CD4-positive, alpha-beta T cell treated with Interleukin-17A for 1 hour (primary cell): ENCODE data around the gene GNB5.

Source experiments
- DNase-seq: peaks from one replicate; pipeline ENCODE4 v3.0.0-alpha.2; 2020

Gene GNB5

DNA sequence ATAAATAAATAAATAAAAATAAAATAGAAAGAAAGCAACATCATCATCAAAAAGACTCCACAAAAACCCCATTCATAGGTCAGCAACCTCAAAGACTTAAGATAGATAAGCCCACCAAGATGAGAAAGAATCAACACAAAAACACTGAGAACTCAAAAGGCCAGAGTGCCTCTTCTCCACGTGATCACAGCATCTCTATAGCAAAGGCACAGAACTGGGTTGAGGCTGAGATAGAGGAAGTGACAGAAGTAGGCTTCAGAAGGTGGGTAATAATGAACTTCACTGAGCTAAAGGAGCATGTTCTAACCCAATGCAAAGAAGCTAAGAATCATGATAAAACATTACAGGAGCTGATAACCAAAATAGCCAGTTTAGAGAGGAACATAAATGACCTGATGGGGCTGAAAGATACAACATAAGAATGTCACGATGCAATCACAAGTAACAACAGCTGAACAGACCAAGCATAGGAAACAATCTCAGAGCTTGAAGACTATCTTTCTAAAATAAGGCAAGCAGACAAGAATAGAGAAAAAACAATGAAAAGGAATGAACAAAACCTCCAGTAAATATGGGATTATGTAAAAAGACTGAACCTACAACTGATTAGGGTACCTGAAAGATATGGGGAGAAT lies 26.4 kb downstream of the GNB5 start:
- no peak for DNase-seq

DNA sequence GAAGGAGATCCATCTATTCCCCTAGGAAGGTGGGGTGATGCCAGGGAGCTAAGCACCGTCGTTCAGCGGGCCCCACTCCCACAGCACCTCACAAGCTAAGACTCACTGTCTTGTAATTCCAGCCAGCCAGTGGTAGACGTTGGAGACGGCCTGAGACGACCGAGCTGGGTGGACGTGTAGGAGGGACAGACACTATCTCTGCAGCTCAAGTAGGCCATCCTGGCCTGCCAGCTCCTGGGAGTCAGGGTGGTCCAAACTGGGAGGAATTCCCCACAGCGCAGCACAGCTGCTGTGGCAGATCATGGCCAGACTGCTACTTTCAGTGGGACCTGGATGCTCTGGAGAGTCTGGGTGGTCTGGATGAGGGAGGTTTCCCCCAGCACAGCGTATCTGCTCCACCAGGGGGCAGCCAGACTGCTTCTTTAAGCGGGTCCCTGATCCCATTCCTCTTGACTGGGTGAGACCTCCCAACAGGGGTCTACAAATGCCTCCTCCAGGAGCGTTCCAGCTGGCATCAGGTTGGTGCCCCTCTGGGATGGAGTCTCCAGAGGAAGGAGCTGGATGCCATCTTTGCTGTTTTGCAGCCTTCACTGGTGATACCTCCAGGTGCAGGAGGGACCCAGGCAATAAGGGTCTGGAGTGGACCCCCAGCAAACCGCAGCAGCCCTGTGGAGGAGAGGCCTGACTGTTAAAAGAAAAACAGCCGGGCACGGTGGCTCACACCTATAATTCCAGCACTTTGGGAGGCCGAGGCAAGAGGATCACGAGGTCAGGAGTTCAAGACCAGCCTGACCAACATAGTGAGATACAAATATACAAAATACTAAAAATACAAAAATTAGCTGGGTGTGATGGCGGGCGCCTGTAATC lies 27.6 kb downstream of the GNB5 start:
- DNase-seq, result peak; percentile 26

DNA sequence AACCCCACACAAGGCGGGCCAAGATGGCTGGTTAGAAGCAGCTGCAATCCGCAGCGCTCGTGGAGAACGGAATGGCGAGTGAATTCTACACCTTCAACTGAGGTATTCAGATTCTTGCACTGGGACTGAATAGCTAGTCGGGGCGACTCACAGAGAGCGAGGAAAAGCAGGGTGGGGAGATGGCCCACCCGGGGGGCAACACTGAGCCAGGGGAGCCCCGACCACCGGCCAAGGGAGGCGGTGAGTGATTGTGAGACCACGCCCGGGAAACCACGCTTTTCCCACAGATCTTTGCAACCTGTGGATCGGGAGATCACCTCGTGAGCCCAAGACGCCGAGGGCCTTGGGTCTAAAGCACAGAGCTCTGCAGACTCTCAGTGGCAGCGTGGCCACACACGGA lies 28.3 kb downstream of the GNB5 start:
- DNase-seq, result no peak

DNA sequence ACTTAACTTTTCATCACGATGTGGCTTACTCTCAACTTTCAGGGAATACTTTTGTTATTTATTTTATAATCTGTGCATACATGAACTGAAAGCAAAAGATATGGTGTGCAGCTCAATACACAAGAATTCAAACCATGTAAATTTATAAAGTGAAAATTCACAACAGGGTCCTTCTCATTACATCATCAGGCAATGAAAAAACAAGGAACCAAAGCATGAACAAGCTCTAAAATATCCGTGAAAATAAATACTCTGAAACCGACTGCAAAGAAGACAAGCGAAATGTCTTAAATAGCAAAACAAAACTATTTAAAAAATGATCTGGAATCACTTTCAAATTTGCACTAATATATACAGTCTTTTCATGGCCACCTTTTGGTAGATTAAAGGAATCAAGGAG lies 28.9 kb downstream of the GNB5 start:
- no peak for DNase-seq

DNA sequence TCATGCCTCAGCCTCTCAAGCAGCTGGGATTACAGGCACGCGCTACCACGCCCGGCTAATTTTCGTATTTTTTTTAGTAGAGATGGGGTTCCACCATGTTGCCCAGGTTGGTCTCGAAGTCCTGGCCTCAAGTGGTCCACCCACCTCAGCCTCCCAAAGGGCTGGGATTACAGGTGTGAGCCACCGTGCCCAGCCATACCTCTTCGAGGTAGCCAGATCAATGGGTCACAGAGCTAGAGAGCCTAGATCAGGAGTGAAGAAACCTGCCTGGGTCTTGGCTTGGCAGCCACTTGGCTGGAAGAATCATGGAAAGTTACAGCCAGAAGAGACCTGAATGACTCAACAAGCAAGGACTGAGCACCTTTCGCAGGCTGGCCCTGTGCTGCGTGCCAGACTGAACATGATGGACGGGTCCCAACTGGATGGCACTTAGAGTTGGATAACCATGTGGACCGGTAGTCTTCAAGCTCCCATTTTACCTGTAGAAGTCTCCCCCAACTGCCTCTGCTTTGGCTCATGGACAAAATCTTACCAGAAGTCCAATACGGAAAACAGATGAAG lies 29.7 kb downstream of the GNB5 start:
- DNase-seq, result no peak

DNA sequence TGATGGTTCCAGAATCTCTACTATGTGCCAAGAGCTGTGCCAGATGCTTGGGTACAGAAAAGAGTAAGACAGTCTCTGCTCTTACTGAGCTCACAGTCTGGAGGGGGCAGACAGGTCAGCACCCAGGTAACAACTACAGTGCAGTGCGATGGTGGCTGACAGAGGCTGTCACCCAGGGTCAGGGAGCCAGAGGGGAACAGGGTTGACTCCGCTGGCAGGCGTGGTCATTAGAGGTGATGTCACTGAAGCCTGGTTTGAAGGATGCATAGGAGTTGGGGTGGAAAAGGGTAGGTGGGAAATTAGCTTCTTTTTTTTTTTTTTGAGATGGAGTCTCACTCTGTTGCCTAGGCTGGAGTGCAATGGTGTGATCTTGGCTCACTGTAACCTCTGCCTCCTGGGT lies 31.5 kb downstream of the GNB5 start:
- no peak for DNase-seq

DNA sequence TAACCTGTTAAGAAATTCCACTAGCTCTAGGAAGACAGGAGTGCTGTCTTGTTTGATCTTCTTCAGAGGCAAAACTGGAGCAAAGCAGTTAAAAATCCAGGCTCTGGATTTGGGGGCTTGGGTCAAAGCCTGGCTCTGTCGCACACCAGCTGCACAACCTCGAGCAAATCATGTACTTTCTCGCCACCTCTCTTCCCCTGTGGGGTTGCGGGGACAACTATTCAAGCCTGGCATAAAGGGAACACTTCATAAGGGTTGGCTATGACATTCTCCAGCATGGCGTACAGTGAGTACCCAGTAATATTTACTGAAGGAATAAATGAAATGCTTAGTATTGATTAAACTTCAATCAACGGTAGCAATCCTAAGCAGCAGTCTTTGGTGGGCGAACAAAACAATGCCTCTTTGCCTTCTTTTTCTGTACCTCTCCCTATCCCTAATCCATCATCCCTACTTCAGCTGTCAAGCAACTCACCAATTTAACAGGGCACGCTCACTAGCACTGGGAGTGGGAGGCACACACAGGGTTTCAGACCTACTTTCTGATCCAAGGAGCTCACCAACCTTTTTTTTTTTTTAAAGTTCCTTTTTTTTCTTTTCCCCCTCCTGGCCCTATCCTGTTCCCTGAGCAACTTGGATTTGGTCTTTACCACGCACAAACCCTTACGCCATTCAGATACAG lies 33.0 kb downstream of the GNB5 start:
- DNase-seq, result no peak

DNA sequence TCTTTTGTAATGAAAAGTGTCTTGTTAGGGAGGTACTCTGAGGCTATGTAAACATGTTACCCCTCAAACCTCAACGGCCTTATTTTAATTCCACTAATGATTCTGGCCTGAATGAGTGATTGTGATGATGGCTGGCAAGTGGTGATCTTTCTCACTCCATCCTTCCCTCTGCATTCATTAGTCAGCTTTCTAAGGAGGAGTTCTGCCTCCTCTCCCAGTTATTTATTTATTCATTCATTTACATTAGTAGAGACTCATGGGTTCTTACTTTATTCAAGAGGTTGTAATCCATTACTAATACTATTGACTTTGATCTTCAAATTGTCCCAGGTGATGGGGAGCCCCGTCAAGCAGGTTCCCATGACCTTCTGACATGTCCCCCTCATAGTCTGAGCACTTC lies 35.3 kb downstream of the GNB5 start:
- DNase-seq, result no peak

DNA sequence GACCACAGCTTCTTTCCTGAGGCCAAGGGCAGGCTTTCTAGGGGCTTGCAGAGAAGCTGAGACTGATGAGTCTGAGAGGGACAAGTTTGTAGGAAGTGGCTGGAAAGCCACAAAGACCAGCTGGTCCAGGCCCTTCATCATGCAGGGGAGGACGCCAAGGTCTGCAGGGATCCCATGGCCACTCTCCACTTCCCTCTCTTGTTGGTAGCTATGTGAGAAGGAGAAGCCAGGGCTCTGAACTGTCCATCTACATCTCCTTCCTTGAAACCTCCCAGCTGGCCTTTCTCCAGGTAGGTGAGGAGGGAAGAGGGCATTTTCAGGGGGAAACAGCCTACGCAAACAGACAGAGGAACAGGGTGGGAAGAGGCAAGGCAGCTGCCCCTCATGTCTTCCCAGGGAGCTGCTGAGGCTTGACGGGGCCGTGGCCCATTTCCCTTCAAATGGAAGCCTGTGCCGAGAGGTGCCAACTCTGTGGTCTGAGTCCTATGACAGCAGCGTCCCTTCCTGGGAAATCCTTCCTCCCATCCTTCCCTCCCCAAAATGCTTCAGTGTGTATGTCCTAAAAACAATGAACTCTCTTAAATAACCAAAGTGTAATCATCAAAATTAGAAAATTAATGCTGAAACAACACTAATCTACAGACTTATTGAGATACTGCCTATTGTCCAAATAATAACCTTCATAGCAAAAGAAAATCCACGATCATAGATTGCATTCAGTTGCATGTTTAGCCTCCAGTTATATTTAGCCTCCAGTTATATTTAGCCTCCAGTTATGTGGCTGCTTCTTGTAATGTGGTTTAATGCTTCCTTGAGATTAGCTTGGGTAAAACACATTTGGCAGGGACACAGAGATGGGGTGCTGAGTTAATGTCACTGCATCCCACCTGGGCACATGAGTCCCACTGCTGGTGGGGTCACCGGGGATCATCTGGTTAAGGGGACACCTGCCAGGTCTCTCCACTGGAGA lies 36.0 kb downstream of the GNB5 start:
- DNase-seq, result no peak

DNA sequence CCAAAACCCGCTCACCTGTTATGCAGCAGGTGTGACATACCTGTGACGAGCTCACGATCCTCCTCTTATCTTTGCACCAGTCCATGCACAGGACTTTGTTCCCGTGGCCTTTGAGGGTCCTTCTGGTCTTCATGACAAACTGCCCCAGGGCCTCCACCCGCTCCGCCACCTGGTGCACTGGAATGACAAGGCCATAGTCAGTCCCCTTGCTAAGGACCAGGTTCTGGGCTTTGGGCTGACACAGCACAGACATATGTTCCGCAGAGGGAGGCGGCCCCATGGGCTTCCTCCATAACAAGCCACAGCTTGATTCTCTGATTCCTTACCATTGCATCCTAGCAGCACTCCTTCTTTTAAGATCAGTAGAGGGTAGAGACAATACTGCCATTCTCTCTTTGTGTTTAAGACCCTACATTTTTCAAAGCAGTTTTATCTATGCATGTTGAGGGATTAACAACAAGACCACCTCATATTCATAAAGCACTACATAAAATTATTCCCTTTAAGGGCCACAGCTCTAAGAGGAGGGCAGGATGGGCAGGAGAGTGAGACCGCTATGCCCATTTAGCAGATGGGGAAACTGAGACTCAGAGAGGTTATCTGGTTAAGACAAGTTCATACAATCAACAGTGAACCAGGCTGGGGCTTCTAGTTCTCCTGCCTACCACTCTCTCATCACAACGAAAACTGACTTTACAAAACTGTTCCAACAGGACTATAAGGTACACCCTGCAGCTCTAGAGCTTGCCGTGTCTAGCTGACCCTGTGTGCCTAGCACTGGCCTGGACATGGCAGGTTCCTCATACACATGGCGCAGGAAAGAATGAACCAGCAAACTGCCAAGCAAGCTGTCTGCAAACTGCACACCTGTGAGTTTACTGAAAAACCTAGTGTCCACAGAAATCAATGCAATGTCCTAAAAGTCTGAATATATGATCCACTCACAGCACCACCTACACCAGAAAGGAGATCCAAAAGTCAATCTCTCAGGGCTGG lies 37.0 kb downstream of the GNB5 start:
- no peak for DNase-seq

DNA sequence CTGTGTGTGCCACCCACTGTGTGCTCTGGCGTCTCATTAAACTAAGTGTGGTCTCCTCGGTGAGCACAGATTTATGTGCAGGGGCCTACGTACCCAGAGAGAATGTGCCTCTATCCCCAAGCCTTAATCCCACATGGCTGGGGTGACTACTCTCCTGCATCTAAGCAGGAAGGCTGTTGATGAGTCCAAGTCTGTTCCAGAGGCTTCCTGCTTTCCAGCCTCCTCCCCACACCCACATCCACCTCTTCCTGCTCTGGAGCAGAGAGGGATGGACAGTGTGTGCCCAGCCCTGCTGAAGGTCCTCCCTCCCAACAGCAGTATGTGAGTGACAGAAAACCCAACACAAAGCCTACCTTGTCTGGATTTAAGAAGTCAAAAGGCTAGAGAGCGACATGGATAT lies 39.8 kb downstream of the GNB5 start:
- no peak for DNase-seq

DNA sequence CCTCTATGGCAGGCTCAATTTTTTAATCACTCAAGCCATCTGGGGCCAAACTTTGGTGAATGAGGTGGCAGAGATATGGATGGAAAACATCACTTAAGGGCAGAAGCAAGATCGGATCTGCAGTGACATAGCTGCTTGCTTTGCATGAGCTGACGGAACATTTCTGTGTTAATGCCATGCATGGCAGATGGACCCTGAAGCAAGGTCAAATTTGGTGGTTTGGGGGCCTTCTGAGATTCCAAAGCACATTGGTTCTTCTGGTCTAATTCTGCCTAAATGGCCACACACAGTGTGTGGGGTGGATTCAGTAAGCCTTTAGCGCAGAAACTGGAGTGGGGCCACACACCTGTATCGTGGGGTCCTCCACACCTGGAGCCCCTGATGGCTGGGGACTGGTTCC lies 40.3 kb downstream of the GNB5 start:
- no peak for DNase-seq

DNA sequence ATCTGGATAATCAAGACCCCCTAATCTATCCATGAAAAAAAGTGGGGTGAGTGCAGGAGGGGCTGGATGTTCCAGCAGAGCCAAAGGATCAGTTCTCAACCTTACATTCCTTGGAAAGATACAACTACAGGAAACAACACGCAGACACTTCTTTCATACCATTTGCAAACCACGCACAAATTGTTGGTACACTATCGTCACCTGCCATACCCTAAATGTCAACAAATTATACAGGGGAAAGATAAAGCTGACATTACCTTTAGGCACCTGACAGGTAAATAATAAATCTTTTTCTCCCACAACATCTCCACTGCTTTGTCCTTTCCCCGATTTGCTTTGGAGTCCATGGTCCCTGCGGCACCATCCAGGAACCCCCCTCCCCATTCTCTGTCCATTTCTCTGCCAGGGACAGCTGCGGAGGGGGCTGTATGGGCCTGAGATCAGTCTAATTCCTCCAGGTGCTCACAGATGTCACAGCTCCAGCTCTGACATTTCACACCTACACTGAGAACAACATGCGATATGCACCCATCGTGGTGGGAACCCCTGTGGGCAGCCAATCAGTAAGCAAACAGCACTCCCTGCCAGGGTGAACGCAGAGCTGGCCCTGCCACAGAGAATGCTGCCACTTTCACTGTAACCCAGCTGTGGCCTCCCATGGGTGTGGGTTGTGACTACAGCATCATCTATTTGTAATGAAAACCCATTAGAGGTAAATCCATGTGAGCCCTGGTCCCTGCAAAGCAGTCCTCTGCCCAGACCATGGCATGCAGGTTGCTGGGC lies 41.0 kb downstream of the GNB5 start:
- DNase-seq, result no peak

DNA sequence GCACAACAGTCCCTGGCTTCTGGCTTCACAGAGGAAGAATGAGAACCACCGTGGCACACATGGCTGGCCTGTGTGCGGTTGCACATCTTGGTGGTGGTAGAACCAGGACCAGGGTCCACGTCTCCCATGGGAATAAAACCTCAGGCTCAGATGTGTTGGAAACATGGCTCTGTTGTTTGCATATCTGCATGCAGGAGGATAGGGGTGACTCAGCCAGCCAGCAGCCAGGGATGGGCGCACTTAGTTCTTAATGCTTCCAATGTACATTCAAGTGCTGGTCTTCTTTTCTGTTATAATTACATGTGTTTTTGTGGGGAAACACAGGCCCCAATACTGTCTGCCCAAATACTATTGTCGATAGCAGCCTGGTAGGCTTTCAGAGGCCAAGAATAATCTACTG lies 42.8 kb downstream of the GNB5 start:
- no peak for DNase-seq

DNA sequence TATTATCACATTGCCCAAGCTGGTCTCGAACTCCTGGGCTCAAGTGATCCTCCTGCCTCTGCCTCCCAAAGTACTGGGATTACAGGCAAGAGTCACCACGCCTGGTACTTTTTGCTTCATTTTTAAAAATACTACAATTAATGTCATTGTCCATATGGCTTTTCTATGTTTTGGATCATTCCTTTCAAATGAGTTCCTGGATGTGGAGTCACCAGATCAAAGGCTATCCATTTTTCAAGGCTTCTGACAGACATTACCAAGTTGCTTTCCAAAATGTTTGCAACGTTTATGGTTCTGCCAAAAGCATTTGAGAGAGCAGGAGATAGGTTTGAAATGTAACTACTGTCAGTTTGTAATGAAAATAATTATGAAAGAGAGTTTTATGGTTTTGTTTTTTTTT lies 44.4 kb downstream of the GNB5 start:
- DNase-seq, result no peak

DNA sequence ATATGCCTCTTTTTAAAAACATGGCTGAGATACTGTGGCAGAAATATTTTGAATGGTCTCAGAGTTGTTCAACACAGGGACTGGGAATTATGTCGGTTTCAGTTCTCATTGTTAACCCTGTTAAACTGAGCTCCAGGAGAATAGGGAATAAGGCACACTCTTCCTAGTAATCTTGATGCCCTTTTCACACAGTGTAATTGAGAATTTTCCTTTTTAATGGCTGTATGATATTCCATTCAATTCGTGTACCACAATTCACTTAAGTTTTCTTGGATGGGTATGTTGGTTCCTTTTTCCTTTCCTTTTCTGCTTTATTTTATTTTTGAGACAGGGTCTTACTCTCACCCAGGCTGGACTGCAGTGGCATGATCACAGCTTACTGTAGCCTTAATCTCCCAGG lies 44.9 kb downstream of the GNB5 start:
- no peak for DNase-seq

DNA sequence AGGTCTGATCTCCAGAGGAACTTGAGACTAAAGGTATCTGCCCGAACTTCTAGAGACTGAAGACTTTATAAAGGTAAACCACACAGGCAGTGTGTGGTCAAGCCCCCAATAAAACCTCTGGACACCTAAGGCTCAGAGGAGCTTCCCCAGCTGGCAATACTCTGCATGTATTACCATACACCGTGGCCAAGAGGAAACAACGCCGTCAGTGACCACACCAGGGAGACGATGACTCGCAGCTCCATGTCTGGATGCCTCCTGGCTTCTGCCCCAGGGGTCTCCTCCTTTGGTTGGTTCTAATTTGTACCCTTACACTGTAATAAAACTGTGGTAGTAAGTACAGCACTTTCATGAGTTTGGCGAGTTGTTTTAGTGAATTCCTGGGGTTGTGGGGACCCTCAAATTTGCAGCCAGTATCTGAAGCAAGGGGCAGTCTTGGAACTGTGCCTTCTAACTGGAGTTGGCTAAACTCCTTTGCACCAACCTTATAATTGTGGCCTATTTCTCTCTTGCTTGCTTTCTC lies 46.5 kb downstream of the GNB5 start:
- DNase-seq, result no peak

DNA sequence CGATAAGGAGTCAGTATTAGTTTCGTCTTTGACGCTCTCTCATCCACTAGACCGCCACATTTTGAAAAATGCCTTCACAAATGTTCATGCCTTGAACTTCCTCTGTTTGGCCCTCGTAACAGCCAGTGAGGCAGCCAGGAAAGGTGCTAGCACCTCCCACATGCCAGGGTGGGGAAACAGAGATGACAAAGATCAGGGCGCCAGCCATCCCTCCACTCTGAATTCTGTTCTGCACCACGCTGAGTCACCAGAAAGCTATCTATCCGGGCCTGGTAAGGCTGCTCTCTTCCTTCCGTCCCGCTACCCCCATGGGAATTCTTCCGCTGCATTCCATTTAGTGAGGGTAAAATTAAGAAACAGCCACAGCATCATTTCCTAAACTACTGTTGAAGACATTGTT lies 47.3 kb downstream of the GNB5 start:
- DNase-seq, result no peak

DNA sequence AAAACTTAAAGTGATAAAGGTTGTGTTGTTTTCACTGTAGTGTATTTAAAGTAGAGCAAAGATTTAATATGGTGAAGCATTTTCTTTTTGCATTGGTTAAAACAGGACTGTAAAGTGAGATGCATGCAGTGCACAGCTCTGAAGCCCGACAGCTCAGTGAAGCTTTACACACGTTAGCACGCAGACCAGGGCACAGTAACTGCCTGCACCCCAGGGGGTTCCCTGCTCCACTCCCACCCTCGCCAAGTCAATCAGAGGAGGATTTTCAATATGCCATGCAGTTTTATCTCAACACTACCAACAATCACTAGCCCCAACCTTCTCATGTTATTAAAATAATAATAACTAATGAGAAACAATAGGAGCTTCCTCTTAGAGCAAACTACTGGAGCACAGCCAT lies 50.5 kb downstream of the GNB5 start:
- DNase-seq, result no peak
